ENCODE measurements around the gene CCDC38. TPM values are rescaled to one million over a fixed set of nuclear protein-coding genes. Genes with fewer than 3 reads are reported as not detected.

CCDC38 gene
- total RNA-seq: under 0.01 TPM in 1 of 2 replicates, not detected in the other

DNA sequence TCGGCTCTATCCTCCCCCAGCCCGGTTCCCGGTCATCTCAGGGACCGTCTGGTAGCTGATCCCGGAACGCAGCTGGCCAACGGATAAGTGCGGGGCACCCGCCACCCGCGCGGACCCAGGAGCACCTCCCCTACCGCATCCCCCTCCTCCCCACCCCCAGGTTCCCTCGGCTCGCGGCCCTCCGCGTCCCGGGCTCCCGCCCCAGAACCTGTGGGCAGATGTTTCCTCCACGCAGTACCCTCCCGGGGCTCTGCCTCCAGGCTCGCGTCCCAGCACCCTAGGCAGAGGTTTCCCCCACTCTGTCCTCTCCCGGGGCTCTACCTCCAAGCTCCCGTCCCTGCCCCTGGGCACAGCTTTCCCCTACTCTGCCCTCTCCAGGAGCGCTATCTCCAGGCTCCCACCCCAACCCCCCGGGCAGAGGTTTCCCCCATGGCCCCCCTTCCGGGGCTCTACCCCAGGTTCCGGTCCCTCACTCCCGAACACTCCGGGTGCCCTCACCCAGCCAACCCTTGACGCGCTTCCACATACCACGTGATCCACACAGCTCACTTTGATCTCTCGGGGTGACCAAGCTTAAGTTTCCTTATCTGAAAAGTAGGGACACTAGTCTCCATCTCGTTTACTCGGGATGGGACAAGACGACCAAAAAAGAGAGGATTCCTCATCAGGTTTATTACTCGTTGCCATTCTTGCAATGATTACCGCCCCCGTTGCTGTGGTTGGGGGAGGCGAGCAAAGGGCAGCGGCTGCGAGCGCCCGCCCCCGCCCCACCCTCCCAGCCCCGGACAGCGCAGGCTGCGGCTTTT is at the start of gene CCDC38:
CCDC38 (minus strand) TSS at position 91 of the 806 bp plus-strand sequence. CDS start 6,105 bp downstream, outside the sequence.

DNA sequence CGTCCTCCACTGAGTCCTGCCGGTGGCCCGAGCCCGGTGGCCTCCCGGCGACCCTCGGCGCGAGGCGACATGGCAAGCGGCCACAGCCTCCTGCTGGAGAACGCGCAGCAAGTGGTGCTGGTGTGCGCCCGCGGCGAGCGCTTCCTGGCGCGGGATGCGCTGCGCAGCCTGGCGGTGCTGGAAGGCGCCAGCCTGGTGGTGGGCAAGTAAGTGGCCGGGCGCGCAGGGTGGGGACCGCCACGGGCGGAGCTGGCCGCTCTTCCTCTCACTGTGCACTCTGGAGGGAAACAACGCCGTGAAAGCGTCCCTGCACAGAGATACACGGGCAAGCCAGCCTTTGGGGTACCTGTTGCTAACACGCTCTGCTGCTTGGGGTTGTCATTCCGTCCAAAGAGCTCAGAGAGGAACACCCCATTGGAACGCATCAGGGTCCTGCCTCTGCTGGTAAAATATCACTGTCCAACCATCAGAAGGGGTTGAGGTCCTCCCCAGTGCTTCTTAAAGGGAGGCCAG is 972 bp upstream of the CCDC38 start, which contains the start of gene AMDHD1:
AMDHD1 (plus strand) TSS at position 2 of the 513 bp plus-strand sequence; CDS start at position 70, 68 bp downstream.

DNA sequence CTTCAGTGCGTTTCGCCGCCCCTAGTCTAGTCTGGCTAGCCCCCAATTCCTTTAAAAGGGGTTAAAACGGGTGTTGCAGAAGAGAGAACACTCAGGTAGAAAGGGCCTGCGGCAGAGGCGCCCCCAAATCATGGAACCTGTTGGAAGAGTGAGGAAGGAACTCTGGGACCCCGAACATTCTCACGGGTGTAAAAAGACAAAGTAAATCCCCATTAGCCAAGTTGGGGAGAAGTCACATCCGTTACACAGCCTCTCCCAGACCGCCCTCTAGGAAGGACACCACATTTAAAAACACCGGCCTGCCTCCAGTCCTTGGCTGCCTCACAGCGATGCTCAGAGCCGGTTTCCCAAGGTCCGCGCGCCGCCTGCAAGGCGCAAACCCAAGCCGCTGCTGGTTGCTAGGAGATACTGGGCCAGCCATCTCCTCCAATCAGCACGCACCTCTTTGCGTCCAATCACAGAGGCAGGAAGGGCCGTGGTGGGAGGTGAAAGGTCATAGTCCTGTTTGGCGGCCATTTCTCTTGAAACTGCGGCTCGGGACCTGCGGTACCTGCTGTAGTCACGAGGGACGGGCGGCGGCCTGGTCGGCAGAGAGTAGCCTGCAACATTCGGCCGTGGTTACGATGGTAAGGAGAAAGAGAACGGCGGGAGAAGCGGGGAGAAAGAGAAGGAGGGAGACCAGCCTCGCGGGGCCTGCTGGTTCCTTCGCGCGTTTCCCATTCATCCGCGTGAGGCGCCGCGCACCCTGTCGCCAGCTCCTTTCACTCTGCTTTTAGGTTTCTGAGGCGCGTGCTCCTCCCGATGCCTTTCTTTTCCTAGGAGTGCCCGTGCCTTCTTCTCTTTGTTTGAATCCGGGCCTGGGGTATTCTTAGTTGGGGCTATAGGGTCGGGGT is 83.7 kb downstream of the CCDC38 start, which contains the start of gene SNRPF:
SNRPF (plus strand) TSS at position 502 of the 893 bp plus-strand sequence; CDS start at position 624, 122 bp downstream.

Other genes starting within 250 kb of the CCDC38 start
- 73.8 and 160 TPM in 2 replicates for gene NTN4, start 151.8 kb downstream of the CCDC38 start, total RNA-seq
- 12.9 and 13.7 TPM in 2 replicates for gene SNRPF, start 83.7 kb downstream of the CCDC38 start, total RNA-seq
- under 0.01 TPM in 1 of 2 replicates, not detected in the other for gene AMDHD1, start 717 bp upstream of the CCDC38 start, total RNA-seq
- 0.68 and 0.78 TPM in 2 replicates for gene HAL, start 53.7 kb upstream of the CCDC38 start, total RNA-seq
- gene LTA4H, start 93.0 kb upstream of the CCDC38 start, total RNA-seq: 69.4 and 89.6 TPM in 2 replicates